Measurements from ENCODE around the gene FNBP1. TPM values are rescaled to one million over a fixed set of nuclear protein-coding genes. Genes with fewer than 3 reads are reported as not detected.
"Not testable (repeated sequence)": the region's sequence is repeated elsewhere in the genome, so short reads cannot be mapped to it uniquely, and the experiment has no call there.

The FNBP1 gene
- total RNA-seq, 1 experiment from 2014 or later: 80.7 TPM

DNA sequence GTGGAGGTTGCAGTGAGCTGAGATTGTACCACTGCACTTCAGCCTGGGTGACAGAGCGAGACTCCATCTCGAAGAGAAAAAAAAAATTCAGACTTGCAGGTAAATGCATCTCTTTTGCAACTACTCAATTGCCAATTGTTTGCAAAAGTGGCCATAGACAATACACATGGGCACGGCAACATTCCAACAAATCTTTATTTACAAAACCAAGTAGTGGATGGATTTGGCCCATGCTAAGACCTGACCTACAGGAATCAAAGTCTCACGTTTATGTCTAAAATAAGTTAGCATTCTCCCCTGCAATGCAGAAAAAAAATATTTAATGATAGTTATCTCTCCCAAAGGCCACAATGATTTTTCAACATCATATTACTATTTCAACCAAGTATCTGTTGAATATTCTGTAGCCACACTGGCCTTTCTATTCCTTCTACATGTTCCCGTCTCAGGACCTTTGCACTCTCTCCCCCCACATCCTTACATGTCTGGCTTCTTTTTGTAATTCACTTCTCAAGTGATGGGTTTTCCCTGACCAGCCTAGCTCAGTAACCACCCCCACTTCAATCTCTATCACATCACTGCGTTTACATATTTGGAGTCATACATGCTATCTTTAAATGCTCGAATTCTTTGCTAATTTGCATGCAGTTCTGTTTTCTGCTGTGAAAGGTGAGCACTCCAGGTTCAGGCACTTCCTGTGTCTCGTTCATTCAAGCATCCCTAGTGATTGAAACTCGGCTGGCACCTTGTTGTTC, 54.2 kb downstream of the FNBP1 start:
- ChIA-PET POLR2A (ENCODE audit: unreplicated experiment) (no interaction called here), CTCF (no interaction called here)
- TF ChIP-seq, protein P1, sequence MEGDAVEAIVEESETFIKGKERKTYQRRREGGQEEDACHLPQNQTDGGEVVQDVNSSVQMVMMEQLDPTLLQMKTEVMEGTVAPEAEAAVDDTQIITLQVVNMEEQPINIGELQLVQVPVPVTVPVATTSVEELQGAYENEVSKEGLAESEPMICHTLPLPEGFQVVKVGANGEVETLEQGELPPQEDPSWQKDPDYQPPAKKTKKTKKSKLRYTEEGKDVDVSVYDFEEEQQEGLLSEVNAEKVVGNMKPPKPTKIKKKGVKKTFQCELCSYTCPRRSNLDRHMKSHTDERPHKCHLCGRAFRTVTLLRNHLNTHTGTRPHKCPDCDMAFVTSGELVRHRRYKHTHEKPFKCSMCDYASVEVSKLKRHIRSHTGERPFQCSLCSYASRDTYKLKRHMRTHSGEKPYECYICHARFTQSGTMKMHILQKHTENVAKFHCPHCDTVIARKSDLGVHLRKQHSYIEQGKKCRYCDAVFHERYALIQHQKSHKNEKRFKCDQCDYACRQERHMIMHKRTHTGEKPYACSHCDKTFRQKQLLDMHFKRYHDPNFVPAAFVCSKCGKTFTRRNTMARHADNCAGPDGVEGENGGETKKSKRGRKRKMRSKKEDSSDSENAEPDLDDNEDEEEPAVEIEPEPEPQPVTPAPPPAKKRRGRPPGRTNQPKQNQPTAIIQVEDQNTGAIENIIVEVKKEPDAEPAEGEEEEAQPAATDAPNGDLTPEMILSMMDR (conservative IDR thresholded peaks at IDR 0.05): no peak
- TF ChIP-seq EZH2 (IDR thresholded peaks at IDR 0.05; ENCODE audit: low read depth): no peak
- Histone ChIP-seq H3K27ac (no peak overlapping the region), H2AFZ (no peak overlapping the region), H4K20me1 (ENCODE audit: insufficient read depth) (no peaks in the 10 kb centered on the region), H3K9me3 (ENCODE audit: insufficient read depth, low read depth) (no peaks in the 10 kb centered on the region), H3K36me3 (ENCODE audit: low read depth) (no peaks in the 10 kb centered on the region), H3K27me3 (ENCODE audit: insufficient read depth, low read depth) (no peaks in the 10 kb centered on the region), H3K79me2 (ENCODE audit: low read depth) (peaks cover 3% of the 10 kb centered on the region; the same call in 1 of the 2 replicates), H3K4me1 (replicated peaks; ENCODE audit: insufficient read depth) (peaks cover 30% of the 10 kb centered on the region), H3K4me3 (no peak overlapping the region), H3K9me2 (ENCODE audit: insufficient read depth) (no peaks in the 10 kb centered on the region), H3K4me2 (no peak overlapping the region), H3F3A (ENCODE audit: insufficient read depth, low read depth) (peaks cover 6% of the 10 kb centered on the region)
- intact Hi-C loops (cut with micrococcal nuclease; ENCODE audit: unreplicated experiment): no loop called here
- no TSS peak for BruUV-seq (replicated peaks)
- DNase-seq: no peak

DNA sequence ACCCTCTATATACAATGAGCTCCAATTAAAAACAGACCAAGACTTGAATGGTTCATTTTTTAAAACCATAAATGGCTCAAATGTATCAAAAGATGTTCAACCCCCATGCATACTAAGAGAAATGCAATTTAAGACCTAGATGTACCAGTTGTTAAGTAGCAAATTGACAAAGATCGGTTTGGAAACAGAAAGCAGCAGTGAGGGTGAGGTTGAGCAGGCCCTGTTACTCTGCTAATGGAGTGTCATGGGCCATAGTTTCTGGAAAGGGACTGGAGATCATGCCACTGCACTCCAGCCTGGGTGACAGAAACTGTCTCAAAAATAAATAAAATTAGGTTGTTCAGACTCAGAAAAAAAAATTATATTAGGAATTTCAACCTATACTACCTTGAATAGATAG, 55.0 kb downstream of the FNBP1 start:
- BruUV-seq (replicated peaks): no TSS peak

GRCh38 chr9:129987047-129987446, 55.9 kb downstream of the FNBP1 start:
- H2AFZ ChIP-seq: no peak overlapping the region
- no peaks in the 10 kb centered on the region for H3K36me3 ChIP-seq (ENCODE audit: low read depth)
- intact Hi-C loops (cut with micrococcal nuclease; ENCODE audit: unreplicated experiment): no loop called here
- CTCF ChIA-PET: no interaction called here
- no TSS peak for BruUV-seq (replicated peaks)
- no peaks in the 10 kb centered on the region for H3K27me3 ChIP-seq (ENCODE audit: insufficient read depth, low read depth)
- peaks cover 3% of the 10 kb centered on the region; the same call in 1 of the 2 replicates for H3K79me2 ChIP-seq (ENCODE audit: low read depth)
- TF ChIP-seq EZH2 (IDR thresholded peaks at IDR 0.05; ENCODE audit: low read depth): no peak
- TF ChIP-seq, protein P1 (conservative IDR thresholded peaks at IDR 0.05): no peak
- H3K4me2 ChIP-seq: no peak overlapping the region
- no peak overlapping the region for H3K27ac ChIP-seq
- no peaks in the 10 kb centered on the region for H4K20me1 ChIP-seq (ENCODE audit: insufficient read depth)
- H3K4me3 ChIP-seq: no peak overlapping the region
- no peak for DNase-seq
- POLR2A ChIA-PET (ENCODE audit: unreplicated experiment): no interaction called here
- peaks cover 28% of the 10 kb centered on the region for H3K4me1 ChIP-seq (replicated peaks; ENCODE audit: insufficient read depth)
- no peaks in the 10 kb centered on the region for H3K9me2 ChIP-seq (ENCODE audit: insufficient read depth)
- peaks cover 5% of the 10 kb centered on the region for H3F3A ChIP-seq (ENCODE audit: insufficient read depth, low read depth)
- H3K9me3 ChIP-seq (ENCODE audit: insufficient read depth, low read depth): no peaks in the 10 kb centered on the region

More for the DNA sequence above, 55.0 kb downstream of the FNBP1 start:
- H4K20me1 ChIP-seq (ENCODE audit: insufficient read depth): no peaks in the 10 kb centered on the region
- peaks cover 3% of the 10 kb centered on the region; the same call in 1 of the 2 replicates for H3K79me2 ChIP-seq (ENCODE audit: low read depth)
- POLR2A ChIA-PET (ENCODE audit: unreplicated experiment): interaction anchor here (0.6 kb wide), 1 partner anchor 512 kb away, joined by 3 read pairs; no protein-coding TSS in a partner anchor
- no peaks in the 10 kb centered on the region for H3K9me3 ChIP-seq (ENCODE audit: insufficient read depth, low read depth)
- no peak overlapping the region for H3K4me2 ChIP-seq
- H3K9me2 ChIP-seq (ENCODE audit: insufficient read depth): no peaks in the 10 kb centered on the region
- no peaks in the 10 kb centered on the region for H3K27me3 ChIP-seq (ENCODE audit: insufficient read depth, low read depth)
- TF ChIP-seq EZH2 (IDR thresholded peaks at IDR 0.05; ENCODE audit: low read depth): no peak
- TF ChIP-seq, protein P1 (conservative IDR thresholded peaks at IDR 0.05): no peak
- no peak overlapping the region for H2AFZ ChIP-seq
- CTCF ChIA-PET: interaction anchor here (0.6 kb wide), 1 partner anchor 36 kb away, joined by 5 read pairs; no protein-coding TSS in a partner anchor
- intact Hi-C loops (cut with micrococcal nuclease; ENCODE audit: unreplicated experiment): no loop called here
- H3K27ac ChIP-seq: no peak overlapping the region
- no peaks in the 10 kb centered on the region for H3K36me3 ChIP-seq (ENCODE audit: low read depth)
- H3F3A ChIP-seq (ENCODE audit: insufficient read depth, low read depth): peaks cover 6% of the 10 kb centered on the region
- no peak for DNase-seq
- H3K4me1 ChIP-seq (replicated peaks; ENCODE audit: insufficient read depth): peaks cover 30% of the 10 kb centered on the region
- no peak overlapping the region for H3K4me3 ChIP-seq

GRCh38 chr9:129984589-129984988, 58.4 kb downstream of the FNBP1 start:
- H3K4me3 ChIP-seq; intact Hi-C loops (cut with micrococcal nuclease; ENCODE audit: unreplicated experiment); POLR2A ChIA-PET (ENCODE audit: unreplicated experiment); H3K4me1 ChIP-seq (replicated peaks; ENCODE audit: insufficient read depth); H3F3A ChIP-seq (ENCODE audit: insufficient read depth, low read depth); H3K9me3 ChIP-seq (ENCODE audit: insufficient read depth, low read depth); DNase-seq; BruUV-seq (replicated peaks); H3K27me3 ChIP-seq (ENCODE audit: insufficient read depth, low read depth); H3K36me3 ChIP-seq (ENCODE audit: low read depth); H4K20me1 ChIP-seq (ENCODE audit: insufficient read depth); H3K79me2 ChIP-seq (ENCODE audit: low read depth); H3K4me2 ChIP-seq; H3K9me2 ChIP-seq (ENCODE audit: insufficient read depth); CTCF ChIA-PET; H3K27ac ChIP-seq; H2AFZ ChIP-seq: not testable (repeated sequence)

Data from PC-9 (cell line).